Stimulated activated naive CD8-positive, alpha-beta T cell treated with anti-CD3 and anti-CD28 coated beads, Interleukin-15, Interleukin-2, amounts not matched to agents 100 U/mL and 50 U/mL, for 24 hours (primary cell): Measurements from ENCODE around the gene NCAPH2.
"Not testable (repeated sequence)": the region's sequence is repeated elsewhere in the genome, so short reads cannot be mapped to it uniquely, and the experiment has no call there.

Experiments
- ATAC-seq: fragments of 150-1000 bp; cut with Tn5 transposase; one replicate; pipeline ENCODE4 v1.10.0; 2021
- DNase-seq: peaks from one replicate; pipeline ENCODE4 v3.0.0; 2021

The NCAPH2 gene

DNA sequence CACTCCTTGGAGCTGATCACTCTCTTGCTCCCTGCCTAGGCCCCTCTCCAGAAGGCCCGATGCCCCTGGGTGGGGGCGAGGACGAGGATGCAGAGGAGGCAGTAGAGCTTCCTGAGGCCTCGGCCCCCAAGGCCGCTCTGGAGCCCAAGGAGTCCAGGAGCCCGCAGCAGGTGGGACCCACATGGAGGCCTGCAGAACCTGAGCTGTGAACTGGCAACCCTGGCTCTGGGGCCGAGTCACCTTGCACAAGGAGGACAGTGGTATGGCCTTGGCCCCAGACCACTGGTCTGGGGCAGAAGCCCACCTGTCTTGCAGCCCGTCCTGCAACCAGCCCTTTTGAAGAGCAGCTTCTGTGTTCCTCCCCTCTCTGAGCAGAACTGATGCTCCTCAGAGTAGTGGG, 11.1 kb downstream of the NCAPH2 start:
- DNase-seq (no peak), ATAC-seq (no peak)

DNA sequence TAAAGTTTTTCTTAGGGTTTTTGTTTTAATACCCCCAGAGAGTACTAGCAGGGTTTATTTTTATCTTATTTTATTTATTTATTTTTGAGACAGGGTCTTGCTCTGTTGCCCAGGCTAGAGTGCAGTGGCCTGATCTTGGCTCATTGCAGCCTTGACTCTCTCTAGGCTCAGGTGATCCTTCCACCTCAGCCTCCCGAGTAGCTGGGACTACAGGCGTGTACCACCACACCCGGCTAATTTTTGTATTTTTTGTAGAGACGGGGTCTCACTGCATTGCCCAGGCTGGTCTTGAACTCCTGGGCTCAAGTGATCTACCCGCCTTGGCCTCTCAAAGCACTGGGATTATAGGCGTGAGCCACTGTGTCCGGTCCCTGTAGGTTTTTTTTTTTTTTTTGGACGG, 12.2 kb downstream of the NCAPH2 start:
- not testable (repeated sequence) for DNase-seq, ATAC-seq

DNA sequence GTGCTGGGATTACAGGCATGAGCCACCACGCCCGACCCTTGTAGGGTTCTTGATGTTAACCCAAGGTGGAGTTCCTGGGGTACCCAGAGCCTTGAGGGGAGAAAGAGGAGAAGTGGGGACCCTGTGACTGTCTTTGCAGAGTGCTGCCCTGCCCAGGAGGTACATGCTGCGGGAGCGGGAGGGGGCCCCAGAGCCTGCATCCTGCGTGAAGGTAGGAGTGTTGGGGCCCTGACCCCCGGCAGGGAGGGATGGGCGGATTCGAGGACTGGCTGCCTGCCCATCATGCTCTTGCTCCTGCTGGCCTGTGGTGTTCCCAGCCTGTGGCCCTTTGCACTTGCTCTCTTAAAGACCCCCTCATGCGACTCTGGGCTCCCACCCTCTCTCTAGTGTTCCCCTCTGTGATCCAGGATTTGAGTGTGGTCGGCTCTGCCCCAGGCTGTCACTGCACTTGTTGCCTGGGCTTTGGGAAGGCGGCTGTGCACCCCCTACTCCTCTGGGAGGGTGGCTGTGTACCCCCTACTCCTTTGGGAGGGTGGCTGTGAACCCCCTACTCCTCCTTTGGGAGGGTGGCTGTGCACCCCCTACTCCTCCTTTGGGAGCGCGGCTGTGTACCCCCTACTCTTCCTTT, 12.9 kb downstream of the NCAPH2 start:
- DNase-seq (no peak), ATAC-seq (no peak)

DNA sequence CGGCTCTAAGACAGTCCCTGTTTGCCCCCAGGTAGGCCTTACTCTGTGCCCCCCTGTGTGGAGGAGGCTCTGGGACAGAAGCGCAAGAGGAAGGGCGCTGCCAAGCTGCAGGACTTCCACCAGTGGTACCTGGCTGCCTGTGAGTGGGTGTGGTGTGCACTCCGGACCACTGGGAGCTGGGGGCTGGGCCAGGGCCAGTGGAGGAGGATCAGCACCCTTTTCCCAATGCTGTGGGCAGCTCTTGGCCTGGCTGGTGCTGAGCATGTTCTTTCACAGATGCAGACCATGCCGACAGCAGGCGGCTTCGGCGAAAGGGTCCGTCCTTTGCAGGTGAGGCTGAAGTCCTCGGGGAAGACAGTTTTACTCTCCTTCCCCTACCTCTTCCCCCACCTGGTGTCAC, 13.7 kb downstream of the NCAPH2 start:
- DNase-seq (no peak), ATAC-seq (no peak)

DNA sequence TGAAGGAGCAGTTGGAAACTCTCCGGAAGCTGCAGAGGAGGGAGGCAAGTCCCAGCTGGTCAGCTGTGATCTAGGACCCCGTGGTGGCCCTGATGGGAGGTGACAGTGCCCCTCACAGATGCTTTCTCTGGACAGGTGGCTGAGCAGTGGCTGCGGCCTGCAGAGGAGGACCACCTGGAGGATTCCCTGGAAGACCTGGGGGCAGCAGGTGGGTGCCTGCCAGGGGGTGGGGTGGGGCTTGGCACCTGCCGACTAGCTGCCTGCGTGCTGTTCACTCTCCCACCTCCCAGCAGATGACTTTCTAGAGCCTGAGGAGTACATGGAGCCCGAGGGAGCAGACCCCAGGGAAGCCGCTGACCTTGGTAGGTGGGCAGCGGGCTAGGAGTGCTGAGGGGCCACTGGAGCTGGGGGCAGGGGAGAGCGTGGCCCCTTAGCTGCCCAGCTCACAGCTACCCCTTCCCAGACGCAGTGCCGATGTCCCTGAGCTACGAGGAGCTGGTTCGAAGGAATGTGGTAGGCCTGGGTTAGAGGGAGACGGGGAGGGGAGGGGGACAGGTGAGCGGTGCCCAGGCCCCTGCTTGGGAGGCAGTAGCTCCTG, 14.3 kb downstream of the NCAPH2 start:
- no peak for ATAC-seq
- DNase-seq = no peak

DNA sequence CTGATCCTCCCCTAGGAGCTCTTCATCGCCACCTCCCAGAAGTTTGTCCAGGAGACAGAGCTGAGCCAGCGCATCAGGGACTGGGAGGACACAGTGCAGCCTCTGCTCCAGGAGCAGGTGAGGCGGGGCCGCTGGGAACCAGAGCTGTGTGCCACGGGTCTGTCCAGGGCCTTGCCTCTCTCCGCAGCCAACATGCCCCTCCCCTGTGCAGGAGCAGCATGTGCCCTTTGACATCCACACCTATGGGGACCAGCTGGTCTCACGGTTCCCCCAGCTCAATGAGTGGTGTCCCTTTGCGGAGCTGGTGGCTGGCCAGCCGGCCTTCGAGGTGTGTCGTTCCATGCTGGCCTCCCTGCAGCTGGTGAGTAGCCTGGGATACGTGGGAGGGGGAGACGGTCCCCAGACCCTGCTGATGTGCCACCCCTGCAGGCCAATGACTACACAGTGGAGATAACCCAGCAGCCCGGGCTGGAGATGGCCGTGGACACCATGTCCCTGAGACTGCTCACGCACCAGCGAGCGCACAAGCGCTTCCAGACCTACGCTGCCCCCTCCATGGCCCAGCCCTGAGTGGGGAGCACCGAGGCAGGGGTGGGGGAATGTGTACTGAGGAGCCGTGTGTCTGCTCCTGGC, 14.9 kb downstream of the NCAPH2 start:
- ATAC-seq = no peak
- no peak for DNase-seq

DNA sequence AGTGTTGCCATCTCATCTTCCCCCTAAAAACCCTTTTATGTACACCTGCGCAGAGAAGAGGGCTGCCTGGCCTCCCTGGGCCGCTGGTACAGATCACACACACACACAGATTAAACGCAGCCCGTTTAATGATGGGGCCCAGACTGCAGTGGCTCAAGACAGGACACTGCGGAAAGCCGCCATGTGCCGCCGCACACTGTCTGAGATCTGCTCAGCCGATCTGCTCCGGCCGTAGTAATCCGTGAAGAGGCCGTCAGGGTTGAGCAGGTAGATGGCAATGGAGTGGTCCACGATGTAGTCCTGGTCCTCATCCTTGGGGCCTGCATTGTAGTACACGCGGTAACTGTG, 15.4 kb downstream of the NCAPH2 start:
- DNase-seq = no peak
- no peak for ATAC-seq

DNA sequence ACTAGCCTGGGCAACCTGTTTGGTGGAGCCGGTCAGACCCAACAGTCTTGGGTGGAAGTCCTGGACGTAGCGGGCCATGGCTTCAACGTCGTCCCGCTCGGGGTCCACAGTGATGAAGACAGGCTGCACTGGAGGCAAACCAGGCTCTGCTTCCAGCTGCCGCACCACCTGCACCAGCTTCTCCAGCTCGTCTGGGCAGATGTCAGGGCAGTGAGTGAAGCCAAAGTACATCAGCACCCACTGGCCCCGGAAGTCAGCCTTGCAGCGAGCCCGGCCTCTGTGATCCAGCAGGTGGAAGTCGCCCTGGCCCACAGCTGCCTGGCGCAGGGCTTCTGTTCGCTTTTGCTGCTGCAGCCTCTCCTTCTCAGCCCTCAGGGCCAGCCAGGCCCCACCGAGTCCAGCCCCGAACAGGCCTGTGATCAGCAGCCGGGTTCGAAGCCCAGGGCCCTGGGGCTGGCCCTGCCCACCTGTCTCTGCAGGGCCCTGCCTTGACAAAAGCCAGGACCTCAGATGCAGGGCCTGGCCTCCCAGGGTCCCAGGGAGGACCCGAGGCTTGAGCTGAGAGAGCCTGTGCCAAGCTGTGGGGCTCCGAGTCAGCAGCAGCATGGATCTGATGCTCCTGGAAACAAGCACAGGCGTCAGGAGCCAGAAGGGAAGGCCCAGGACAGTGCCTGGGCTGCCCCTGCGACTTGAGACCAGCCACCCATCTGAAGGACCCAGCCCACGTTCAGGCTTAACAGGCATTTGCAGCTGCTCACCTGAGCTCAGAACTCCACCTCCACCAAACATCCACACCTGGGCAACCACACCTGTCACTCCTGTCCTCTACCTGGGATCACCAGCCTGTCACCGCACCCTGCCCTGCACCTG, 16.0 kb downstream of the NCAPH2 start:
- no peak for ATAC-seq

DNA sequence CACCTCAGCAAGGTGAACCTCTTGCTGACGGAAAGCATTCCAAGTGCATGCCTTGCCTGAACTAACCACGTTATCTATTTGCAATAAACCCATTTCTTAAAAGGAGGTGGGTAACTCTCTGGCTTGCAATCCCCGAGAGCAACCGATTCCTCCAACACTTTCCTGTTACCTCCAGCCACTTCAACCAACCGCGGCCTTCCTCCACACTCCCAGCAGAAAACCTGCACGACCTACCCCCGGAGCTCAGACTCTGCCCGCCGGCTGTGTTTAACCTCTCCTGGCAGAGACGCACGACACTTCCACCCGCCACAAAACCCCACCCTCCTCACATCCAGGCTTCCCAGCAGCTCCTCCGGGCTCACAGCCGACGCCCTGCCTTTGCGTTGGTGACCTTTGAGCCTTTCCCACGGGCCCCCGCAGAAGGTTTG, 16.7 kb downstream of the NCAPH2 start:
- no peak for DNase-seq
- ATAC-seq = no peak

More for the DNA sequence above, 16.0 kb downstream of the NCAPH2 start:
- no peak for DNase-seq

DNA sequence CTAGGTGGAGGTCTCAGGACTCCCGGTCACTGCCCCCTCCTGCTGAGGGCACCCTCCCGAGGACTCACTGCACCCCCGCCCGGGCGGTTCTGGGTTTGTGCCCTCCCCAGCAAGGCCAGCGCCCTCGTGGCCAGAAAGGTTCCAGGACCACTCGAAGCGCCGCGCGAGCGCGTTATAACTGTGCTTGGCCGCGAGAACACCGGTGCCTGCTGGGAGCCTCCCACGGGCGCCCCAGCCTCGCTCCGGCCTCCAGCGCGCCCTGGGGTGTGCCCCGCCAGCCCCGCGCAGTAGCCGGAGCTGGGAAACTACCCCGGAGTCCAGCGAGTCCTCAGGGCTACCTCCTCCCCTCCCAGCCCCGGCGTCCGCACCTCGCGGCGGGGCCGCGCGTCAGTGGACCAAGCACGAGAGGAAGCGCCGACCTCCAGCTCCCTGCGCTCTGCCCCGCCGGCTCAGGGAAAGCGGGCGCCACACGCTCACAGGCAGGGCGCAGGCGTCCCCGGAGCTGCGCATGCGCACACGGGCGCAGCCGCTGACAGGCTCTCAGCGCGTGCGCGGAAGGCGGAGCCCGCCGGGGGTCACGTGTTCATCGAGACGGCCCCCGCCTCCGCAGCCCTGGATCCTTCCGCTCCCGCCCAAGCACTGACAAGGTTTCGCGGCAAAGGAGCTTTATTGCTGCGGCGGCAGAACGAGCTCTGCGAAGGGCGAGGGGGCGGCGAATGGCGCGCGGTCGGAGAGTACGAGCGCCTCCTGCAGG, 17.3 kb downstream of the NCAPH2 start, which contains the start of gene SCO2:
Gene SCO2 (minus strand): TSS at position 495 of the 754 bp plus-strand sequence. CDS start 1,187 bp downstream, outside the sequence.
- peak; percentile 49 for ATAC-seq

DNA sequence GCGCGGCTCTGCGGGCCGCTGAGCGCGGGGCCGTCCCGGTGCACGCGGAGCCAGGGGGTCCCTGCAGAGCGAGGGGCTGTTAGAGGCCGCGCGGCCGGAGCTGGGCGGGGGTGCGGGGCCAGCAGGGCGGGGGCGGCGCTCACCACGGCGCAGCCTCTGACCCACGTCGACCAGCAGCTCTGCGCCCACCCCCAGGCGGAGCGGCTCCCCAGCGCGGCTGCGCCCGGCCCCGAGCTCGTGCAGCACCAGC, 17.8 kb downstream of the NCAPH2 start:
- DNase-seq (no peak), ATAC-seq (no peak)

More for the DNA sequence above, 17.3 kb downstream of the NCAPH2 start, which contains the start of gene SCO2:
- peak; percentile 99 for DNase-seq

DNA sequence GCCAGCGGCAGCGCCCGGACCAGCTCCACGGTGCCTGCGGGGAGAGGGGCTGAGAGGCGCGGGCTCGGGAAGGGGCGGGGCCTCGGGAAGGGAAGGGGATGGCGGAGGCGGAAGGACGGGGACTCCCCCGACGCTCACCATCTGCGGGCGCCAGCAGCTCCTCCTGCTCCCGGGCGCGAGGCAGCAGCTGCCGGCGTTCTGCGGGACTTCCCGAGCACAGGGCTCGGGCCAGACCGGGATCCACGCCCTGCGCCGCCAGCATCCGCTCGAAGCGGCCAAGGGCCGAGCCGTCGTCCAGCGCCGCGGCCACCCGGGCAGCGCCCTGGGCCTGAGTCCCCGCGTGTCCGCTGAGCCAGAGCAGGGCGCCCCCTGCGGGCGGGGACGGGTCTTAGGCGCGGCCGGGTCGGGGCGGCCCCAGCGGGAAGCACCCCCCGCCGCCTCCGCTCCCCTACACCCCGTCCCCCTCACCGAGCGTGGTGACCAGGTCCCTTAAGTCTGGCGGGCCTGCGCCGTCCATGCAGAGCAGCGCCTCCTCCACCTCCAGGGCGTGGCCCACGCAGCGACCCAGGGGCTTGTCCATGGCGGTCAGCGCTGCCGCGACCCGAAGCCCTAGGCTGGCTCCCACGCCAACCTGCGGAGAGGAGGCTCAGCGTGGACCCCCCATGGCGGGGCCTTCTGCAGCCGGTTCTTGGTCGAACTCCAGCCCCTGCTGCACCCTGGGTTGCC, 18.2 kb downstream of the NCAPH2 start:
- ATAC-seq (peak; percentile 30), DNase-seq (peak; percentile 91)

DNA sequence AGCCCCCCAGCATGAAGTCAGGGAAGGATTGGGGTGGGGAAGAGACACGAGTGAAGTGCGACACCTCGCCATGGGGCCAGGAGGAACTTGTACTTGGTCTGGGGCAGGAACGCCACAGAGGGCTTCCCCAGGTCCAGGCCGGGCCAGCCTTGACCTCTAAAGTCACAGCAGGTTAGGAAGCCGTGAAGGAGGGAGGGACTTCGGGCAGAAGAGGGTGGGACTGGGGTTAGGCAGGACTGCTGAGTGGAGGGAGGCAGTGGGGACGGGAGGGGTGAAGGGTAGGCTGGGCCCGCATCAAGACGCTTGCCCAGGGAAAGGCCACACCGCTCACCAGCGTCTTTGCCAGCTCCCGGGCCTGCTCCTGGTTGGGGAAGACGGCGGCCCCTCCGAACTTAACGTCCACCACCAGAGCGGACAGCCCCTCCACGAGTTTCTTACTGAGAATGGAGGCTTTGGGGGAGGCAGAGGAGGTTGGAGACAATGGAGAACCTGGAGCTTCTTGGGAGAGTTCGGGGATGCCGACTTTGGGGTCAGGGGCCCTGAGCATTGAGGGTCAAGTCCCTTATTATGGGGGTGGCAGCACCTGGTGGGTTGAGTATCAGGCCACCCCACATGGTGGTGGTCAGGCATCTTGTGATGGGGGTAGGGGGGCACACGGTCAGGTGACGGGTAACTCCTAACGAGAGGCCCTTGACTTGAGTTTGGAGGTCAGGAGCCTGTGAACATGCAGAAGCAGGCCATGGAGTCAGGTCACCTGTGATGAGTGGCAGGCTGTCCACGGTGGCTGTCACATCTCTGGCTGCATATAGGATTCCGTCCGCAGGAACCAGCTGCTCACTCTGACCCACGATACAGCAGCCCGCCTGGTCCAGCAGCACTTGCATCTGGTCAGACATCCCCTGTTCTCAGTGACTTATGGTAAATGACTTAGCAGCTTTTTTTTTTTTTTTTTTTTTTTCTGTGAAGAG, 19.1 kb downstream of the NCAPH2 start:
- ATAC-seq (peak; percentile 6), DNase-seq (peak; percentile 71)

DNA sequence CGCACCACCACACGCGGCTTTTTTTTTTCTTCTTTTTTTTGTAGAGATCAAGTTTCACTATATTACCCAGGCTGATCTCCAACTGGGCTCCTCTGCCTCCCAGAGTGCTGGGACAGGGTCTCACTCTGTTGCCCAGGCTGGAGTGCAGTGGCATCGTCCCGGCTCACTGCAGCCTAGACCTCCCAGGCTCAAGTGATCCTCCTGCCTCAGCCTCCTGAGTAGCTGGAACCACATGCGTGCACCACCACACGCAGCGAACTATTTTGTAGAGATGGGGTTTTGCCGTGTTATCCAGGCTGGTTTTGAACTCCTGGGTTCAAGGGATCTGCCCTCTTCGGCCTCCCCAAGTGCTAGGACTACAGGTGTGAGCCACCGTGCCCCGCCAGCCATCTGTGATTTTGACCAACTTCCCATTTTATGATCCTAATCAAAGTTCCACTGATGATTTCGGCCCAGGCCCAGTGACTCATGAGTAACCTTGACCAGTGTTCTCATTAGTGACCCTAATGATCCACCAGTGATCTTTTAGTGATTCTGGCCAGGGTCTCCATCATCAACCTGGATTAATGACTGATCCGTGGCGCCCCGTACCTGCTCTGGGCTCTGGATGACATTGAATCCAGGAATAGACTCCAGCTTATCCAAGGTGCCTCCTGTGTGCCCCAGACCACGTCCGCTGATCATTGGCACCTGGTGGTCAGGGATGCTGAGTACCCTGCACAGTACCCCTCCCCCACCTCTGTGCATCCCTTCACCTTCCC, 20.1 kb downstream of the NCAPH2 start:
- no peak for DNase-seq
- no peak for ATAC-seq

DNA sequence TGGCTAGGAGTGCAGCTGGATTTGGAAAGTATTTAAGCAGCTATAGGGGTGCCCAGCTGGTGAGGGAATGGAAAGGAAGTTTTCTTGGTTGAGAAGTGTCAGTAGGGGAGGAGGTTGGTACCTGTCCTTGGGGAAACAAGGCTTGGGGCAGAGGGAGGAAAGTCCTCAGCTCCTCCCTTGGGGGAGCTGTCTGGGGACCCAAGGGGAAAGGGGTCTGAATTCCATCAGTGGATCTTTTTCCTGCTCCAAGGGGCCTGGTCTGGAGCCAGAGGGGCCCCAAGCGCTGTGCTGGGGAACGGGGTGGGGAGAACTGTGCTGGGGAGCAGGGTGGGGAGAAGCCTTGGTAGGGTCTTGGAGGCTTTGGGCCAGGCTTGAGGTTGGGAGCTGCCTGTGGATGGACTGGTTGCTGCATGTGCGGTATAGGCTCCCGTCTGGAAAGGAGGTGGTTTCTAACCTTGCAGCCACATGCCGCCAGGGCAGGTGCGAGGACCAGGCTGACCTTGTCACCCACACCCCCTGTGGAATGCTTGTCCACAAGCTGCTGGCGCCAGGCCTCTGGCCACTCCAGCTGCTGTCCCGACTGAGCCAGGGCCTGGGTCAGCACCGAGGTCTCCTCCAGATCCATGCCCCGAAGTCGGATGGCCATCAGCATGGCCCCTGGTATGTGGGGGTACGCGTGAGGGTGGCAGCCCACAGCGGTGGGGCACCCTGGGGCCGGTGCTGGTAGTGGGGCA, 20.8 kb downstream of the NCAPH2 start:
- no peak for ATAC-seq
- DNase-seq = peak; percentile 27

DNA sequence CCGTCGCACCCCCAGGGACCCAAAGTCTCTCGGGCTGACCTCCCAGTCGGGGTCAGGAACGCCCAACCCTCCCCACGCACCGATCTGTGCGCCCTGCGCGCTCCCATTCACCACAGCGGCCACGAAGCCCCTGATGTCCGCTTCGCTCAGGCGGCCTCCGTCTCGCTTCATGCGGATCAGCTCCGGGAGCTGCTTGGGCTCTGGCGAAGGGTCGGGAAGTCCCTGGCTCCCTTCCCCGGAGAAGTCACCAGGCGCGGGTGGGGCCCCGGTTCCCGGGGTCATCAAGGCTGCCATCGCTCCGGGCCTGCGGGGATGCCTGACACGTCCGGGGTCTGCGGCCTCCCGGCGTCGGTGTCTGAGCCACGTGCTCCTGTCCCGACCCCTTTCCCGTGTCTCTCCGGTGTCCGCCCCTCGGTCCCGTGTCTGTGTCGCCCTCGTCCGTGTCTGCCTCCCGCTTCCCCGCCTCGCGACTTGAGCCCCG, 21.4 kb downstream of the NCAPH2 start:
- DNase-seq = no peak
- no peak for ATAC-seq

DNA sequence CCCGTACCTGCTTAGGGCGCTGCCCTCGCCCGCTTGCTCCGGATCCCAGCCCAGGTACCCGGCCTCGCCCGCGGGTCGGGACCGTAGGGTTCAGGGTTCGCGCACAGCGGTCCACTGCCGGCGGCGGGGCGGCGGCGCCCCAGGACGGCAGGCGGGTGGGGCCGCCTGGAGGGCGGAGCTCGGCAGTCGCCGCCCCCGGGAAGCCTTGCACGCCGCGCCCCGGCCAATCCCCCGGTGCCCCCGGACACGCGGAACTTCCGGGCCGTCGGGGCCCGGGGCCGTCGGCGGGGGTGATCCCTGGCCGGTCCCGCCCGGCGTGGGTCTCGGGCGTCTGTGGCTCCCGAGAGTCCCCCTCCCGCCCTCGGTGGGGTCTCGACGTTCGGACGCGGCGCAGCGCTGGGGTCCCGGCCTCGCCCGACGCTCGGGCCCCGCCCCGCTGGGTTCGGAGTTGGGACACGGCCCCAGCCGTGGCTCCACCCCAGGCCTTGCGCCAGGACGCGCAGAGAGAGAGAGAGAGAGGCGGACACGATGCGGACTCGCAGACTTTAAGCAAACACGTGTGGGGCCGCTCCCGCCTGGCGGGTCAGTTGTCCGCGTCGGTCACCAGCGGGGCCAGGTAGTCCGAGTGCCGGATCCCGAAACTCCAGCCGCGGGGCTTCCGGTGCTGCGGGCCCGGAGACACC, 22.0 kb downstream of the NCAPH2 start, which contains the start of gene TYMP:
Gene TYMP (minus strand): TSS at position 116 of the 683 bp plus-strand sequence. CDS start 303 bp downstream, outside the sequence.
- DNase-seq = peak; percentile 86
- peak; percentile 24 for ATAC-seq

DNA sequence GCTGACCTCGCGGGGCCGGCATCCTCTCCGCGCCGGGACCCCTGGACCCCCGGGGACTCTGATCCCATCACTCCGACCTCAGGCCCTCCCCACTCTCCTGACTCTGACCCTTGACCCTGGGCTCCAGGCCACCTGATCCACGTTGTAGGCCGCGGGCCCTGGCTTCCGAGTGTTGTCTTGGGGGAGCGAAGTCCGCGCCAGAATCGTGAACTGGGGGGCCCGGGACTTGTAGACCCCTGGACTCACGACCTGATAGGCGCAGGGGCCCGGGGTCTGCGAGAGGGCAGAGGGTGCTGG, 22.5 kb downstream of the NCAPH2 start:
- ATAC-seq = peak; percentile 0

More for the DNA sequence above, 22.5 kb downstream of the NCAPH2 start:
- DNase-seq = no peak
